Measurements from ENCODE around the gene ELFN2. TPM values are rescaled to one million over a fixed set of nuclear protein-coding genes. Genes with fewer than 3 reads are reported as not detected.

The ELFN2 gene
- polyA plus RNA-seq, 1 donor: 1.4 TPM

- DNase-seq (ENCODE audit: low read depth): no peak
Measured at GRCh38 chr22:37454857-37455686, 27.8 kb upstream of the ELFN2 start.

GRCh38 chr22:37453696-37454095 lies 26.4 kb upstream of the ELFN2 start:
- DNase-seq (ENCODE audit: low read depth): no peak

- no peak for DNase-seq (ENCODE audit: low read depth)
Measured at GRCh38 chr22:37451218-37451617, 23.9 kb upstream of the ELFN2 start.

- no peak for DNase-seq (ENCODE audit: low read depth)
Measured at GRCh38 chr22:37449331-37450001, 22.2 kb upstream of the ELFN2 start.

GRCh38 chr22:37448516-37449127 lies 21.3 kb upstream of the ELFN2 start:
- DNase-seq (ENCODE audit: low read depth): no peak

- no peak for DNase-seq (ENCODE audit: low read depth)
Measured at GRCh38 chr22:37445501-37445900, 18.2 kb upstream of the ELFN2 start.

GRCh38 chr22:37443977-37444376 lies 16.7 kb upstream of the ELFN2 start:
- no peak for DNase-seq (ENCODE audit: low read depth)

GRCh38 chr22:37443086-37443485 lies 15.8 kb upstream of the ELFN2 start:
- DNase-seq (ENCODE audit: low read depth): no peak

- DNase-seq (ENCODE audit: low read depth): no peak
Measured at GRCh38 chr22:37442537-37442936, 15.3 kb upstream of the ELFN2 start.

GRCh38 chr22:37442135-37442534 lies 14.9 kb upstream of the ELFN2 start:
- DNase-seq (ENCODE audit: low read depth): no peak

GRCh38 chr22:37440875-37441274 lies 13.6 kb upstream of the ELFN2 start:
- DNase-seq (ENCODE audit: low read depth): no peak

- DNase-seq (ENCODE audit: low read depth): no peak
Measured at GRCh38 chr22:37439347-37439746, 12.1 kb upstream of the ELFN2 start.

- no peak for DNase-seq (ENCODE audit: low read depth)
Measured at GRCh38 chr22:37435970-37436603, 8.8 kb upstream of the ELFN2 start.

GRCh38 chr22:37433786-37434185 lies 6.5 kb upstream of the ELFN2 start:
- DNase-seq (ENCODE audit: low read depth): no peak

- no peak for DNase-seq (ENCODE audit: low read depth)
Measured at GRCh38 chr22:37432708-37433054, 5.4 kb upstream of the ELFN2 start.

GRCh38 chr22:37431801-37432707 lies 4.8 kb upstream of the ELFN2 start:
- no peak for DNase-seq (ENCODE audit: low read depth)

- no peak for DNase-seq (ENCODE audit: low read depth)
Measured at GRCh38 chr22:37431366-37431765, 4.1 kb upstream of the ELFN2 start.

- DNase-seq (ENCODE audit: low read depth): no peak
Measured at GRCh38 chr22:37430941-37431340, 3.7 kb upstream of the ELFN2 start.

- DNase-seq (ENCODE audit: low read depth): no peak
Measured at GRCh38 chr22:37428649-37429586, 1.6 kb upstream of the ELFN2 start.

All from forelimb muscle (tissue), 1 donor.